Ovary (tissue), 3 donors: ENCODE measurements around the gene L1CAM.

Experiments
- POLR2A ChIP-seq: fragments of 450-650 bp; IDR thresholded peaks from one replicate; pipeline ENCODE4 v1.6.1; 2017; ENCODE audit warnings: antibody characterized with exemption, mild to moderate bottlenecking, moderate library complexity
- TF ChIP-seq, protein P1 (sequence below), 3 donors: fragments of 450-650 bp in 2 of 3; fragments of 200-600 bp in 1 of 3; IDR thresholded peaks; one replicate each; pipeline versions ENCODE4 v1.5.1 to v1.8.0; 2016 to 2022; ENCODE audit warnings: antibody characterized with exemption in 3 of 3, mild to moderate bottlenecking in 1 of 3
- donor health status: DM: no; HTN: no; CAD: no.

GRCh38 chrX:153927922-153928760 is 42.2 kb upstream of the L1CAM start:
- TF ChIP-seq, protein P1, sequence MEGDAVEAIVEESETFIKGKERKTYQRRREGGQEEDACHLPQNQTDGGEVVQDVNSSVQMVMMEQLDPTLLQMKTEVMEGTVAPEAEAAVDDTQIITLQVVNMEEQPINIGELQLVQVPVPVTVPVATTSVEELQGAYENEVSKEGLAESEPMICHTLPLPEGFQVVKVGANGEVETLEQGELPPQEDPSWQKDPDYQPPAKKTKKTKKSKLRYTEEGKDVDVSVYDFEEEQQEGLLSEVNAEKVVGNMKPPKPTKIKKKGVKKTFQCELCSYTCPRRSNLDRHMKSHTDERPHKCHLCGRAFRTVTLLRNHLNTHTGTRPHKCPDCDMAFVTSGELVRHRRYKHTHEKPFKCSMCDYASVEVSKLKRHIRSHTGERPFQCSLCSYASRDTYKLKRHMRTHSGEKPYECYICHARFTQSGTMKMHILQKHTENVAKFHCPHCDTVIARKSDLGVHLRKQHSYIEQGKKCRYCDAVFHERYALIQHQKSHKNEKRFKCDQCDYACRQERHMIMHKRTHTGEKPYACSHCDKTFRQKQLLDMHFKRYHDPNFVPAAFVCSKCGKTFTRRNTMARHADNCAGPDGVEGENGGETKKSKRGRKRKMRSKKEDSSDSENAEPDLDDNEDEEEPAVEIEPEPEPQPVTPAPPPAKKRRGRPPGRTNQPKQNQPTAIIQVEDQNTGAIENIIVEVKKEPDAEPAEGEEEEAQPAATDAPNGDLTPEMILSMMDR (IDR thresholded peaks at IDR 0.05) = peak in 1 of 3 donors; percentile 29
- TF ChIP-seq POLR2A = peak; percentile 85
